H1 (cell line): Measurements from ENCODE around the gene MLN. TPM values are rescaled to one million over a fixed set of nuclear protein-coding genes. Genes with fewer than 3 reads are reported as not detected.

ENCODE experiments used
- CTBP2 ChIP-seq: IDR thresholded peaks from 2 replicates; pipeline ENCODE4 v1.7.0; 2011; ENCODE audit warnings: borderline replicate concordance, mild to moderate bottlenecking, moderate library complexity, mixed read lengths, low read length; ENCODE audit not compliant: insufficient read depth, insufficient read length
- EZH2 ChIP-seq: fragments of 200-600 bp; sonication (generic); IDR thresholded peaks from 2 replicates; pipeline ENCODE4 v1.7.1; 2012; ENCODE audit warnings: low read depth, mild to moderate bottlenecking, moderate library complexity, low read length, inconsistent platforms; ENCODE audit not compliant: severe bottlenecking
- GABPA ChIP-seq: IDR thresholded peaks from 2 replicates; pipeline ENCODE4 v1.6.1; 2011; ENCODE audit warnings: mild to moderate bottlenecking, low read length, moderate library complexity, borderline replicate concordance; ENCODE audit not compliant: insufficient read depth
- PHF8 ChIP-seq: fragments of 200-600 bp; sonication (generic); conservative IDR thresholded peaks from 2 replicates; pipeline ENCODE4 v1.7.1; 2012; ENCODE audit warnings: low read depth, mild to moderate bottlenecking, inconsistent platforms, low read length, moderate library complexity
- POU5F1 ChIP-seq: IDR thresholded peaks from 2 replicates; pipeline ENCODE4 v1.6.1; 2011; ENCODE audit warnings: low read depth, mild to moderate bottlenecking, low read length, moderate library complexity
- RXRA ChIP-seq: IDR thresholded peaks from 2 replicates; pipeline ENCODE4 v1.6.1; 2011; ENCODE audit warnings: low read depth, mild to moderate bottlenecking, low read length, moderate library complexity; ENCODE audit not compliant: insufficient read depth
- TAF7 ChIP-seq: optimal IDR thresholded peaks from 2 replicates; pipeline ENCODE3; 2011; ENCODE audit warnings: low read depth, mild to moderate bottlenecking, inconsistent platforms, low read length, moderate library complexity, borderline replicate concordance
- polyA plus RNA-seq, 7 experiments: library from polyadenylated mRNA; depleted of rRNA in 3 of 7; stranded (reverse) in 5 of 7; unstranded in 2 of 7; fragments of >200 nt in 5 of 7; fragments of 200-250 nt in 2 of 7; gene quantifications; 1 replicate in 5 of 7; 2 replicates in 1 of 7; 4 replicates in 1 of 7; pipeline versions ENCODE4 v1.2.1 to v1.2.3, GENCODE V29; 2011 to 2013; ENCODE audit warnings: missing spikeins in 2 of 7, mixed read lengths in 2 of 7
- total RNA-seq: library from RNA; stranded (reverse); fragmentation: NEBNext Ultra II Directional; extraction: Animal tissue kit (Norgen Biotek cat#: 25700); gene quantifications from 2 replicates; pipeline ENCODE4 v1.2.1, GENCODE V29; 2021

MLN gene
- total and polyA plus RNA-seq, 2 of the 8 experiments (the other 6 are each of a cell fraction or from before 2014, with no cell fraction given) = not detected

DNA sequence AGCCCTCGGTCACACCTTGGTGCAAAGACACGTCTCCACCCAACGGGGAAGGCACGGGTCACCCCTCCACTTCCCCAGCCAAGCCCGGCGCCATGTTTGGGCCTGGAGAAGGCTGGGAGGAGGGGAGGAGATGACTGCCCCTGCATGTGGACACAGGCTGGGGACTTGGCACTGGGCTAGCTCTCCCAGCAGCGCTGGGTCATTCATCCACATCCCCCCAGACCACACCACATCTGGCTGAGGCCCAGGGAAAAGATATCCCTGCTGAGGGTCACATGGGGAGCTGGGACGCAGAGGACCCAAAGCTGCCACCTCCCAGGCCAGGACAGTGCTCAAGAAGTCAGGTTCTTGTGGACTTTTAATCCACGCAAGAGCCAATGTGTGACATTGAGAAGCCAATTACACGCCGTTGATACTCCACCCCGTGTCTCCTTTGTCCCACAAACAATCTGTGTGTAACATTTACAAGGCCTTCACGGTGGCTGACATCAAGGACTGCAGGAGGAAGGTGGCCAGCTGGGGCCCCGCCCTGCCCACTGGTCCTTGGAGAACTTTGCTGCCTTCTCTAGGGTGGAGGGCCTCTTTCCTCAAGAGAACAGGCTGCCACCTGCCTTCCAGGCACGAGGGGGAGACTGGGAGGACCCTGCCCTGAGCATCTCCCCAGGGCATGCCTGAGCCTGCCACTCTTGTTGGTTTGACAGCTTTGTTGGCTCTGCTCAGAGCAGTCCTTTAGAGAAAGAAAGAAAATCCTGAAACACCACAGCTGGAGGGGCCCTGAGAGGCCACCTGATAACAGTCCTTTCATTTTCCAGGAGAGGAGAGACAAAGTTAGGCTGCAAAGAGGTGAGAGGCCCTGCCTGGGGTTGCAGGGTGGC, 51.8 kb downstream of the MLN start (continued):
- TF ChIP-seq PHF8 = no peak
- TF ChIP-seq POU5F1 = no peak
- TF ChIP-seq CTBP2 = no peak
- no peak for TF ChIP-seq EZH2
- TF ChIP-seq RXRA = no peak
- no peak for TF ChIP-seq TAF7
- TF ChIP-seq GABPA = no peak
